NCI-H526 treated with DMSO at 0.1 percent for 48 hours (cell line): ENCODE measurements around the gene INO80B.
"Not testable (repeated sequence)": the region's sequence is repeated elsewhere in the genome, so short reads cannot be mapped to it uniquely, and the experiment has no call there.

Experiments used
- DNase-seq: peaks from one replicate; lab custom pipeline; 2025; lab: John Stamatoyannopoulos, UW

Gene INO80B

GRCh38 chr2:74481961-74482800 is 27.3 kb downstream of the INO80B start:
- DNase-seq, result no peak

GRCh38 chr2:74482801-74483674 is 28.2 kb downstream of the INO80B start, which contains the start of the genes CCDC142 and TTC31:
CCDC142 (minus strand) TSS chr2:74482998; CDS start chr2:74482837, 161 bp downstream.
TTC31 (plus strand) TSS chr2:74483081; CDS start chr2:74483096, 15 bp downstream.
- peak; percentile 91 for DNase-seq

- DNase-seq, result not testable (repeated sequence)
Observed at GRCh38 chr2:74483675-74484164, 28.8 kb downstream of the INO80B start.

GRCh38 chr2:74486141-74486540 is 31.3 kb downstream of the INO80B start:
- no peak for DNase-seq

GRCh38 chr2:74488643-74489481 is 34.0 kb downstream of the INO80B start:
- DNase-seq, result no peak

GRCh38 chr2:74489906-74490305 is 35.0 kb downstream of the INO80B start:
- no peak for DNase-seq

- no peak for DNase-seq
Observed at GRCh38 chr2:74491648-74492544, 37.0 kb downstream of the INO80B start.

- DNase-seq, result no peak
Observed at GRCh38 chr2:74493546-74493945, 38.7 kb downstream of the INO80B start.

GRCh38 chr2:74495440-74495839 is 40.6 kb downstream of the INO80B start:
- DNase-seq, result no peak

GRCh38 chr2:74496997-74497776 is 42.3 kb downstream of the INO80B start:
- DNase-seq, result no peak

GRCh38 chr2:74497777-74498499 is 43.1 kb downstream of the INO80B start:
- DNase-seq, result no peak

GRCh38 chr2:74498500-74499266 is 43.8 kb downstream of the INO80B start:
- DNase-seq, result no peak

GRCh38 chr2:74499267-74499939 is 44.5 kb downstream of the INO80B start, which contains the start of gene LBX2:
LBX2 (minus strand) TSS chr2:74499603; CDS start chr2:74499537, 66 bp downstream.
- DNase-seq, result no peak

GRCh38 chr2:74499940-74500577 is 45.2 kb downstream of the INO80B start:
- DNase-seq, result no peak

GRCh38 chr2:74500578-74500946 is 45.7 kb downstream of the INO80B start:
- DNase-seq, result no peak

GRCh38 chr2:74501335-74502071 is 46.6 kb downstream of the INO80B start:
- DNase-seq, result no peak
